ENCODE results near the gene SIGLEC6.

The SIGLEC6 gene

GRCh38 chr19:51472607-51473006, 58.9 kb downstream of the SIGLEC6 start:
- DNase-seq, result no peak

GRCh38 chr19:51471527-51471926, 59.9 kb downstream of the SIGLEC6 start:
- no peak for DNase-seq

GRCh38 chr19:51470966-51471365, 60.5 kb downstream of the SIGLEC6 start:
- no peak for DNase-seq

GRCh38 chr19:51469629-51470028, 61.8 kb downstream of the SIGLEC6 start:
- DNase-seq, result no peak

GRCh38 chr19:51469162-51469561, 62.3 kb downstream of the SIGLEC6 start:
- DNase-seq, result no peak

GRCh38 chr19:51468545-51468920, 62.9 kb downstream of the SIGLEC6 start:
- no peak for DNase-seq

GRCh38 chr19:51467864-51468544, 63.5 kb downstream of the SIGLEC6 start:
- DNase-seq, result no peak

Data from activated naive CD4-positive, alpha-beta T cell treated with Interleukin-2 at 50 U/mL for 16 hours (primary cell).